Kidney capillary endothelial cell (primary cell): ENCODE data around the gene LYPD4.

Source experiments
- DNase-seq: peaks from one replicate; pipeline ENCODE4 v3.0.0-alpha.2; 2018; ENCODE audit warnings: low spot score

The LYPD4 gene

GRCh38 chr19:41872775-41873647 lies 28.5 kb upstream of the LYPD4 start:
- no peak for DNase-seq

- DNase-seq, result no peak
These were observed 27.9 kb upstream of the LYPD4 start for GRCh38 chr19:41872384-41872774.

- DNase-seq, result no peak
These were observed 27.3 kb upstream of the LYPD4 start for GRCh38 chr19:41871573-41872383.

GRCh38 chr19:41870401-41870873 lies 26.0 kb upstream of the LYPD4 start:
- DNase-seq, result no peak

- DNase-seq, result no peak
These were observed 25.0 kb upstream of the LYPD4 start for GRCh38 chr19:41869374-41869955.

- no peak for DNase-seq
These were observed 24.5 kb upstream of the LYPD4 start for GRCh38 chr19:41868989-41869300.

GRCh38 chr19:41868120-41868988 lies 23.9 kb upstream of the LYPD4 start:
- no peak for DNase-seq

GRCh38 chr19:41866284-41866683 lies 21.8 kb upstream of the LYPD4 start:
- DNase-seq, result no peak

- DNase-seq, result no peak
These were observed 19.9 kb upstream of the LYPD4 start for GRCh38 chr19:41864374-41864773.

- DNase-seq, result no peak
These were observed 18.9 kb upstream of the LYPD4 start for GRCh38 chr19:41863209-41863931.

- no peak for DNase-seq
These were observed 18.0 kb upstream of the LYPD4 start for GRCh38 chr19:41862445-41862986.

- DNase-seq, result no peak
These were observed 17.4 kb upstream of the LYPD4 start for GRCh38 chr19:41861846-41862245.

GRCh38 chr19:41861116-41861768 lies 16.8 kb upstream of the LYPD4 start:
- no peak for DNase-seq

GRCh38 chr19:41860419-41861115 lies 16.1 kb upstream of the LYPD4 start:
- no peak for DNase-seq

- DNase-seq, result peak; percentile 97
These were observed 15.3 kb upstream of the LYPD4 start, which contains the start of gene RPS19 for GRCh38 chr19:41859618-41860418. Gene RPS19 (plus strand): TSS chr19:41860255. CDS start chr19:41860775, 520 bp downstream.

- DNase-seq, result no peak
These were observed 14.7 kb upstream of the LYPD4 start for GRCh38 chr19:41859213-41859617.

- no peak for DNase-seq
These were observed 9.3 kb upstream of the LYPD4 start for GRCh38 chr19:41853768-41854167.

GRCh38 chr19:41853344-41853743 lies 8.9 kb upstream of the LYPD4 start:
- no peak for DNase-seq

- DNase-seq, result no peak
These were observed 7.0 kb upstream of the LYPD4 start for GRCh38 chr19:41851456-41851855.
